Glomerular visceral epithelial cell (primary cell): ENCODE measurements around the gene AFAP1.

Experiments
- DNase-seq: peaks from one replicate; pipeline ENCODE4 v3.0.0-alpha.2; 2016; ENCODE audit errors: extremely low spot score

Gene AFAP1

GRCh38 chr4:7968262-7968896, 28.7 kb upstream of the AFAP1 start:
- no peak for DNase-seq

GRCh38 chr4:7967501-7968261, 28.0 kb upstream of the AFAP1 start:
- peak; percentile 37 for DNase-seq

GRCh38 chr4:7967063-7967440, 27.4 kb upstream of the AFAP1 start:
- DNase-seq, result no peak

GRCh38 chr4:7966281-7967062, 26.8 kb upstream of the AFAP1 start:
- DNase-seq, result no peak

GRCh38 chr4:7964890-7965662, 25.4 kb upstream of the AFAP1 start:
- peak; percentile 59 for DNase-seq

GRCh38 chr4:7964459-7964858, 24.8 kb upstream of the AFAP1 start:
- DNase-seq, result no peak

- no peak for DNase-seq
These were observed 24.0 kb upstream of the AFAP1 start for GRCh38 chr4:7963691-7964090.

- DNase-seq, result no peak
These were observed 23.2 kb upstream of the AFAP1 start for GRCh38 chr4:7962609-7963508.

GRCh38 chr4:7960790-7961655, 21.4 kb upstream of the AFAP1 start:
- peak; percentile 99 for DNase-seq

- no peak for DNase-seq
These were observed 20.5 kb upstream of the AFAP1 start for GRCh38 chr4:7960017-7960789.

- DNase-seq, result no peak
These were observed 19.4 kb upstream of the AFAP1 start for GRCh38 chr4:7959078-7959477.

- no peak for DNase-seq
These were observed 17.4 kb upstream of the AFAP1 start for GRCh38 chr4:7956934-7957656.

- DNase-seq, result peak; percentile 49
These were observed 16.7 kb upstream of the AFAP1 start for GRCh38 chr4:7956270-7956808.

GRCh38 chr4:7955393-7955792, 15.7 kb upstream of the AFAP1 start:
- no peak for DNase-seq

GRCh38 chr4:7952615-7953014, 13.0 kb upstream of the AFAP1 start:
- DNase-seq, result no peak

- DNase-seq, result no peak
These were observed 10.8 kb upstream of the AFAP1 start for GRCh38 chr4:7950301-7951092.

GRCh38 chr4:7949759-7950158, 10.1 kb upstream of the AFAP1 start:
- no peak for DNase-seq
